Measurements from ENCODE around the gene NLGN1. TPM values are rescaled to one million over a fixed set of nuclear protein-coding genes. Genes with fewer than 3 reads are reported as not detected.

Gene NLGN1
- total RNA-seq, 2 experiments from 2014 or later, result not detected

GRCh38 chr3:174308736-174309135 lies 911.2 kb downstream of the NLGN1 start:
- H3K27ac Mint-ChIP-seq, result no peak overlapping the region
- DNase-seq, result no peak
- H3K27me3 Mint-ChIP-seq, result no peaks in the 10 kb centered on the region
- H3K9me3 Mint-ChIP-seq, result no peaks in the 10 kb centered on the region
- H3K4me3 Mint-ChIP-seq, result no peak overlapping the region
- H3K4me1 Mint-ChIP-seq, result no peaks in the 10 kb centered on the region
- no peaks in the 10 kb centered on the region for H3K36me3 Mint-ChIP-seq

DNA sequence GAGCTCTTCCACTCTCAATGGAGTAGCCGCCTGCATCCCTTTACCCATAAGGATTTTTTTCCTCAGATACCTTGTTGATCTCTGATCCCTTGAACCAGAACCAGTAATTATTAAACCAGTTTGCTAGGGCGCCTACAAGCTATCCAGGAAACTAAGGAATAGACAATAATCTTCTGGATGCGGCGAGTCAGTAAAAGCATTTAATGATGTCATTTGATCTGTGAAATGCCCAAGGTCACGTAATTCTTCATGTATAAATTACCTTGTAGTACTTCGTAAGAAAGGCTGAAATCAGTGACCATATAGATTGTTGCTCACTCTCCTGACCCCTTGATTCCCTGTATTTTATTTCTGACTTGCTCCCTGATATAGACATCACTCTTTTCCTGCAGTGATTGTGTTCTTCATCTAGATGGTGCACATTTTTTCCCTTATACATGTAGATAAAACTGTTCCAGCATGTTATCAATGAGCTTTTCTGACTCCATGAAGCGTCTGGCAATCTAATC lies 913.0 kb downstream of the NLGN1 start:
- Mint-ChIP-seq H3K9me3 (no peaks in the 10 kb centered on the region), H3K4me1 (no peaks in the 10 kb centered on the region), H3K27ac (no peak overlapping the region), H3K27me3 (no peaks in the 10 kb centered on the region), H3K36me3 (no peaks in the 10 kb centered on the region), H3K4me3 (no peak overlapping the region)
- no peak for DNase-seq

GRCh38 chr3:174315225-174315624 lies 917.7 kb downstream of the NLGN1 start:
- no peaks in the 10 kb centered on the region for H3K4me1 Mint-ChIP-seq
- H3K27me3 Mint-ChIP-seq, result no peaks in the 10 kb centered on the region
- no peak for DNase-seq
- peaks cover 4% of the 10 kb centered on the region for H3K9me3 Mint-ChIP-seq
- H3K27ac Mint-ChIP-seq, result no peak overlapping the region
- no peaks in the 10 kb centered on the region for H3K36me3 Mint-ChIP-seq
- H3K4me3 Mint-ChIP-seq, result no peak overlapping the region

GRCh38 chr3:174317005-174317404 lies 919.5 kb downstream of the NLGN1 start:
- H3K27me3 Mint-ChIP-seq, result no peaks in the 10 kb centered on the region
- H3K36me3 Mint-ChIP-seq, result no peaks in the 10 kb centered on the region
- no peak for DNase-seq
- peaks cover 9% of the 10 kb centered on the region for H3K9me3 Mint-ChIP-seq
- H3K27ac Mint-ChIP-seq, result no peak overlapping the region
- no peaks in the 10 kb centered on the region for H3K4me1 Mint-ChIP-seq
- no peak overlapping the region for H3K4me3 Mint-ChIP-seq

GRCh38 chr3:174318181-174318580 lies 920.6 kb downstream of the NLGN1 start:
- no peak for DNase-seq
- H3K9me3 Mint-ChIP-seq, result peaks cover 9% of the 10 kb centered on the region
- H3K4me3 Mint-ChIP-seq, result no peak overlapping the region
- H3K4me1 Mint-ChIP-seq, result no peaks in the 10 kb centered on the region
- H3K27ac Mint-ChIP-seq, result no peak overlapping the region
- no peaks in the 10 kb centered on the region for H3K27me3 Mint-ChIP-seq
- no peaks in the 10 kb centered on the region for H3K36me3 Mint-ChIP-seq

- H3K4me3 Mint-ChIP-seq, result no peak overlapping the region
- H3K4me1 Mint-ChIP-seq, result no peaks in the 10 kb centered on the region
- H3K27me3 Mint-ChIP-seq, result no peaks in the 10 kb centered on the region
- H3K36me3 Mint-ChIP-seq, result no peaks in the 10 kb centered on the region
- no peak overlapping the region for H3K27ac Mint-ChIP-seq
- DNase-seq, result no peak
- peaks cover 9% of the 10 kb centered on the region for H3K9me3 Mint-ChIP-seq
Measured at GRCh38 chr3:174321548-174321947, 924.0 kb downstream of the NLGN1 start.

DNA sequence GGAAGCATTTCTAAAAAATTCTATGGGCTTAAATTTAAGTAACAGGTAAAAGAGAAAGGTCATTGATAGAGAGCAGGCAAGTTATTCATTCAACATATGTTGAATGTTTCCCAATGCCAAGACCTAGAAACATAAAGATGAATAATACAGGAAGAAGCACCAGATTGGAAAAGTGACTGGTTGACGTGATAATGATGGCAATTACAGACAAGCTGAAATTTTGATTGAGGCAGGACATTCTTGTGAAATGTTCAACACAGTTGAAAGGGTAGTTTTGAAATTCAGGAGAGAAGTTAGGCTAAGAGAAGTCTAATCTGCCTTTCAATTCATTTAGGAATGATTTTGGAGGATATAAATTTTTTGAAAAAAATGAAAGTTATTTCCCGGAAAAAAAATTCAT lies 925.2 kb downstream of the NLGN1 start:
- Mint-ChIP-seq H3K27ac (no peak overlapping the region), H3K9me3 (peaks cover 9% of the 10 kb centered on the region), H3K4me3 (no peak overlapping the region), H3K36me3 (no peaks in the 10 kb centered on the region), H3K4me1 (no peaks in the 10 kb centered on the region), H3K27me3 (no peaks in the 10 kb centered on the region)
- DNase-seq, result no peak

DNA sequence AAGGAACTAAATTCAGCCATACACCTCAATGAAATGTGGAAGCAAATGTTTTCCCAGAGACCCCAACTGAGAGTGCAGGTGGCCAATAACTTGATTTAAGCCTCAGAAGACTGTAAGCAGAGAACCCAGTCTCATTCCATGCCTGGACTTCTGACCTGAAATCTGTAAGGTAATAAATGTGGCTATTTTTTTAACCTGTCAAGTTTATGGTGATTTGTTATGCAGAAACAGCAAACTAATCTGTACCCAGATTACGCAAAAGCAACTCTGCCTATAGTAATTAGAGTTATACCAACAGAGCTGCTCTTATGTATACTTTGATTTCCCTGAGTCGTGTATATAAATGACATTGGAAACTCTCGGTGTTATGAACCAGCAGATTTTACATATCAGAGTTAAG lies 927.6 kb downstream of the NLGN1 start:
- Mint-ChIP-seq H3K4me1 (no peaks in the 10 kb centered on the region), H3K36me3 (no peaks in the 10 kb centered on the region), H3K9me3 (peaks cover 9% of the 10 kb centered on the region), H3K4me3 (no peak overlapping the region), H3K27me3 (no peaks in the 10 kb centered on the region), H3K27ac (no peak overlapping the region)
- DNase-seq, result no peak

GRCh38 chr3:174325834-174326700 lies 928.5 kb downstream of the NLGN1 start:
- Mint-ChIP-seq H3K36me3 (no peaks in the 10 kb centered on the region), H3K4me3 (no peak overlapping the region), H3K27me3 (no peaks in the 10 kb centered on the region), H3K27ac (no peak overlapping the region), H3K9me3 (peaks cover 6% of the 10 kb centered on the region), H3K4me1 (no peaks in the 10 kb centered on the region)
- no peak for DNase-seq

- DNase-seq, result no peak
- Mint-ChIP-seq H3K27ac (no peak overlapping the region), H3K9me3 (peaks cover 7% of the 10 kb centered on the region), H3K4me1 (no peaks in the 10 kb centered on the region), H3K27me3 (no peaks in the 10 kb centered on the region), H3K36me3 (no peaks in the 10 kb centered on the region), H3K4me3 (no peak overlapping the region)
Measured at GRCh38 chr3:174329321-174329720, 931.8 kb downstream of the NLGN1 start.

- Mint-ChIP-seq H3K27me3 (no peaks in the 10 kb centered on the region), H3K27ac (no peak overlapping the region), H3K4me3 (no peak overlapping the region), H3K36me3 (no peaks in the 10 kb centered on the region), H3K9me3 (peaks cover 7% of the 10 kb centered on the region), H3K4me1 (no peaks in the 10 kb centered on the region)
- no peak for DNase-seq
Measured at GRCh38 chr3:174330303-174330702, 932.8 kb downstream of the NLGN1 start.

DNA sequence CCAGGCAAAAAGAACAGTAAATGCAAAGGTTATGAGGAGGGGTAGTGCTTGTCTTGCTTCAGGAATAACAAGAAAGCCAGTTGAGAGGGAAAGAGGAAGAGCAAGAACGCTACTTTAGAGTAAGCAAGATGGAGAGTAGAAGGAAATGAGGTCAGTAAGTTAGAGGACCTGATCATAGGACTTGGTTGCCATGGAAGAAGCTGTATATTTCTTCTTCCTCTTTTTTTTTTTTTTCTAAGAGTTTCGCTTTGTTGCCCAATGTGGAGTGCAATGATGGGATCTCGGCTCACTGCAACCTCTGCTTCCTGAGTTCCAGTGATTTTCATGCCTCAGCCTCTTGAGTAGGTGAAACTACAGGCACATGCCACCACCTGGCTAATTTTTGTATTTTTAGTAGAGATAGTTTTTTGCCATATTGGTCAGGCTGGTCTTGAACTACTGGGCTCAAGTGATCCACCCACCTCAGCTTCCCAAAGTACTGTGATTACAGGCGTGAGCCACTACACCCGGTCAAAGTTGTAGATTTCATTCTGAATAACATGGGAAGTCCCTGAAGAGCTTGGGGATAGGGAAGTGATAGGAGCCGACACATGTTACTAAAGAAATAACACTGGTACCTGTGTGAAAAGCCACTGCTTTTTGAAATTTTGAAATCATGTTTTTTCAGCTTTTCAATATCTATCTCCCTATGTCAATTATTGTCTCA lies 933.7 kb downstream of the NLGN1 start:
- H3K4me3 Mint-ChIP-seq, result no peak overlapping the region
- H3K36me3 Mint-ChIP-seq, result no peaks in the 10 kb centered on the region
- DNase-seq, result no peak
- no peaks in the 10 kb centered on the region for H3K4me1 Mint-ChIP-seq
- H3K27ac Mint-ChIP-seq, result no peak overlapping the region
- H3K9me3 Mint-ChIP-seq, result peaks cover 7% of the 10 kb centered on the region
- no peaks in the 10 kb centered on the region for H3K27me3 Mint-ChIP-seq

- H3K27ac Mint-ChIP-seq, result no peak overlapping the region
Measured at GRCh38 chr3:174332391-174332790, 934.8 kb downstream of the NLGN1 start.

DNA sequence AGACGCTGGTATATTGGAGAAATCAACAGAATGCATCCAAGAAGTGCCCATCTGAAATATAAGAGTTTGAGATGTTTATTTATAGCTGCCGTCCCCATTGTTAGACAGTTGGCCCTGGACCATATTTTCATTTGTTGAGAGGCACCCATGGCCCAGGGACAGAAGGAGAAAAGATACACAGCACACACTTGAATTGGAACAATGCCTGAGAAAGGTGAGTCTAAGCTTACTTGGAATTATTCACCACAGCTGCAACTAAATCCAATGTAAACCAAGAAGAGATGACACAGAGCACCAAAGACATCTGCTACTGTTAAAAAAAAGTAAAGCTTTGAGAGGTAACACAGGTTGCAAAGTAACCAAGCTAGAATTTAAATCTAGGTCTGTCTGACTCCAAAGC lies 936.1 kb downstream of the NLGN1 start:
- H3K27ac Mint-ChIP-seq, result no peak overlapping the region
- H3K4me1 Mint-ChIP-seq, result no peaks in the 10 kb centered on the region
- H3K36me3 Mint-ChIP-seq, result no peaks in the 10 kb centered on the region
- H3K4me3 Mint-ChIP-seq, result no peak overlapping the region
- no peaks in the 10 kb centered on the region for H3K27me3 Mint-ChIP-seq
- peaks cover 7% of the 10 kb centered on the region for H3K9me3 Mint-ChIP-seq
- DNase-seq, result no peak

More at GRCh38 chr3:174332391-174332790, 934.8 kb downstream of the NLGN1 start:
- H3K9me3 Mint-ChIP-seq, result peaks cover 7% of the 10 kb centered on the region
- no peaks in the 10 kb centered on the region for H3K4me1 Mint-ChIP-seq
- no peaks in the 10 kb centered on the region for H3K36me3 Mint-ChIP-seq
- H3K27me3 Mint-ChIP-seq, result no peaks in the 10 kb centered on the region
- no peak for DNase-seq
- no peak overlapping the region for H3K4me3 Mint-ChIP-seq

- no peaks in the 10 kb centered on the region for H3K4me1 Mint-ChIP-seq
- H3K4me3 Mint-ChIP-seq, result no peak overlapping the region
- no peak overlapping the region for H3K27ac Mint-ChIP-seq
- H3K9me3 Mint-ChIP-seq, result peaks cover 6% of the 10 kb centered on the region
- no peaks in the 10 kb centered on the region for H3K36me3 Mint-ChIP-seq
- no peak for DNase-seq
- no peaks in the 10 kb centered on the region for H3K27me3 Mint-ChIP-seq
Measured at GRCh38 chr3:174334111-174334510, 936.6 kb downstream of the NLGN1 start.
